Activated T-helper 2 cell treated with anti-CD3 and anti-CD28 coated beads, Interferon-gamma antibody, Interleukin-2, Interleukin-4, amounts not matched to agents 10 μg/mL and 5 μg/mL and 100 μg/mL, durations not matched to agents 14 hours and 24 hours and 36 hours (primary cell): ENCODE measurements around the gene TIMM17B. TPM values are rescaled to one million over a fixed set of nuclear protein-coding genes. Genes with fewer than 3 reads are reported as not detected.
"Not testable (repeated sequence)": the region's sequence is repeated elsewhere in the genome, so short reads cannot be mapped to it uniquely, and the experiment has no call there.

Experiments used
- DNase-seq: peaks from one replicate; pipeline ENCODE4 v3.0.0; 2021; ENCODE audit warnings: low spot score
- H3K27ac Mint-ChIP-seq: one replicate; pipeline ENCODE4 v1.8.0; 2021; ENCODE audit warnings: mixed read lengths
- H3K27me3 Mint-ChIP-seq: one replicate; pipeline ENCODE4 v1.8.0; 2021; ENCODE audit warnings: low read depth, mixed read lengths
- H3K36me3 Mint-ChIP-seq: one replicate; pipeline ENCODE4 v1.8.0; 2021; ENCODE audit warnings: low read depth, mixed read lengths
- H3K4me1 Mint-ChIP-seq: one replicate; pipeline ENCODE4 v1.8.0; 2021; ENCODE audit warnings: low read depth, mixed read lengths
- H3K4me3 Mint-ChIP-seq: one replicate; pipeline ENCODE4 v1.8.0; 2021; ENCODE audit warnings: low read depth, mild to moderate bottlenecking, moderate library complexity, mixed read lengths
- H3K9me3 Mint-ChIP-seq: one replicate; pipeline ENCODE4 v1.8.0; 2021; ENCODE audit warnings: mixed read lengths
- intact Hi-C: fragments of 100-400 bp; cut with micrococcal nuclease; formaldehyde crosslinking; loops from one replicate; pipeline ENCODE4 v1.15.1; 2023
- total RNA-seq: library from RNA; stranded (reverse); gene quantifications from 2 replicates; pipeline ENCODE4 v1.2.3, GENCODE V29; 2022

The TIMM17B gene
- total RNA-seq, 1 donor from 2014 or later: 66.2 TPM

DNA sequence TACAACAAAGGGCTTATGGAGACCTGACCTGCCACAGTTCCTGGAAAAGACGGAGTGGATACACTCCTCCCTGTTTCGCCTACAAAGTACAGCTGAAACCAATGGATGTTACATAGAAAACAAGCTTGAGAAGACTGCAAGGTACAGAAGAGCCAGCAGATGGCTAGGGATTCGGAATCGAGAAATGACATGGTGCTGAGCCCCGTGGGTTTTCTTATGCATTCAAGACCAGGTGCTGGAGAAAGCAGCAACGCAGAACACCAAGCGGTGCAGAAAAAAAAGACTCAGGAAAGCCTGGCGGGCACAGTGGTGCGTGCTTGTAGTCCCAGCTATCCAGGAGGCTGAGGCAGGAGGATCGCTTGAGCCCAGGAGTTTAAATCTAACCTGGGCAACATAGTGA, 13.8 kb downstream of the TIMM17B start:
- DNase-seq: no peak
- no peak overlapping the region for H3K4me3 Mint-ChIP-seq
- H3K4me1 Mint-ChIP-seq: no peaks in the 10 kb centered on the region
- no peak overlapping the region for H3K27ac Mint-ChIP-seq
- intact Hi-C loops: no loop called here
- H3K27me3 Mint-ChIP-seq: peaks cover 4% of the 10 kb centered on the region
- H3K36me3 Mint-ChIP-seq: no peaks in the 10 kb centered on the region
- no peaks in the 10 kb centered on the region for H3K9me3 Mint-ChIP-seq

- H3K36me3 Mint-ChIP-seq: not testable (repeated sequence)
Measured at GRCh38 chrX:48876944-48877343, 20.6 kb downstream of the TIMM17B start.

GRCh38 chrX:48872017-48872416, 25.6 kb downstream of the TIMM17B start:
- H3K9me3 Mint-ChIP-seq, H3K4me1 Mint-ChIP-seq, H3K27ac Mint-ChIP-seq, H3K4me3 Mint-ChIP-seq, H3K36me3 Mint-ChIP-seq, H3K27me3 Mint-ChIP-seq, DNase-seq, intact Hi-C loops: not testable (repeated sequence)

More at GRCh38 chrX:48876944-48877343, 20.6 kb downstream of the TIMM17B start:
- intact Hi-C loops, H3K27ac Mint-ChIP-seq, H3K9me3 Mint-ChIP-seq, H3K4me3 Mint-ChIP-seq, H3K27me3 Mint-ChIP-seq, H3K4me1 Mint-ChIP-seq, DNase-seq: not testable (repeated sequence)

- Mint-ChIP-seq H3K4me1 (no peaks in the 10 kb centered on the region), H3K4me3 (no peak overlapping the region), H3K36me3 (no peaks in the 10 kb centered on the region), H3K27me3 (no peaks in the 10 kb centered on the region), H3K27ac (no peak overlapping the region), H3K9me3 (no peaks in the 10 kb centered on the region)
- intact Hi-C loops: no loop called here
- DNase-seq: no peak
Measured at GRCh38 chrX:48864210-48864609, 33.4 kb downstream of the TIMM17B start.

GRCh38 chrX:48854898-48855297, 42.7 kb downstream of the TIMM17B start:
- H3K27me3 Mint-ChIP-seq: peaks cover 15% of the 10 kb centered on the region
- H3K4me3 Mint-ChIP-seq: no peak overlapping the region
- intact Hi-C loops: no loop called here
- no peaks in the 10 kb centered on the region for H3K9me3 Mint-ChIP-seq
- no peak overlapping the region for H3K27ac Mint-ChIP-seq
- H3K36me3 Mint-ChIP-seq: no peaks in the 10 kb centered on the region
- peaks cover 7% of the 10 kb centered on the region for H3K4me1 Mint-ChIP-seq
- no peak for DNase-seq

- H3K36me3 Mint-ChIP-seq, intact Hi-C loops, H3K4me3 Mint-ChIP-seq, H3K27ac Mint-ChIP-seq, DNase-seq, H3K9me3 Mint-ChIP-seq, H3K4me1 Mint-ChIP-seq: not testable (repeated sequence)
- H3K27me3 Mint-ChIP-seq: peaks cover 17% of the 10 kb centered on the region
Measured at GRCh38 chrX:48854121-48854804, 43.3 kb downstream of the TIMM17B start.

- H3K4me3 Mint-ChIP-seq, H3K27ac Mint-ChIP-seq, DNase-seq, intact Hi-C loops, H3K36me3 Mint-ChIP-seq, H3K9me3 Mint-ChIP-seq: not testable (repeated sequence)
- Mint-ChIP-seq H3K4me1 (peaks cover 11% of the 10 kb centered on the region), H3K27me3 (peaks cover 17% of the 10 kb centered on the region)
Measured at GRCh38 chrX:48853494-48853893, 44.1 kb downstream of the TIMM17B start.

- Mint-ChIP-seq H3K27me3 (peaks cover 17% of the 10 kb centered on the region), H3K4me3 (no peak overlapping the region), H3K4me1 (peaks cover 11% of the 10 kb centered on the region), H3K9me3 (no peaks in the 10 kb centered on the region), H3K27ac (no peak overlapping the region), H3K36me3 (no peaks in the 10 kb centered on the region)
- intact Hi-C loops: no loop called here
- DNase-seq: no peak
Measured at GRCh38 chrX:48852857-48853256, 44.7 kb downstream of the TIMM17B start.

DNA sequence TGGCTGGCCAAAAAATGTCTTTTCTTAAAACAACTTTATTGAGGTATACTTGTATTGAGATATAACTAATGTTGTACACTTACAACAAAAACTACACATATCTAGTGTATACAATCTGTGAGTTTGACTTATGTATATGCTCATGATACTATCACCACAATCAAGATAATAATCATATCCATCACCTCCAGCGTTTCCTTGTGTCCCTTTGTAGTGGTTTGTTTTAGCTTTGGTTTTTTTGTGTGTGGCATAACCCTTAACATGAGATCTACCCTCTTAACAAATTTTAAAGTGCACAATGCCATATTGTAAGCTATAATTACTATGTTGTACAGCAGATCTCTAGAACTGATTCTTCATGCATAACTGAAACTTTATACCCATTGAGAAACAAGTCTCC, 48.7 kb downstream of the TIMM17B start:
- Mint-ChIP-seq H3K4me1 (peaks cover 4% of the 10 kb centered on the region), H3K9me3 (no peaks in the 10 kb centered on the region), H3K4me3 (no peak overlapping the region), H3K27me3 (peaks cover 6% of the 10 kb centered on the region), H3K36me3 (no peaks in the 10 kb centered on the region), H3K27ac (no peak overlapping the region)
- DNase-seq: no peak
- intact Hi-C loops: no loop called here

Other genes starting within 250 kb of the TIMM17B start
- 117 and 120 TPM in 2 replicates for gene WAS, start 214.0 kb downstream of the TIMM17B start, total RNA-seq
- 28.8 and 29.6 TPM in 2 replicates for gene SUV39H1, start 201.0 kb downstream of the TIMM17B start, total RNA-seq
- not detected in 2 replicates for gene GLOD5, start 136.0 kb downstream of the TIMM17B start, total RNA-seq
- gene GATA1, start 111.2 kb downstream of the TIMM17B start, total RNA-seq: not detected in 2 replicates
- 73.9 and 77.7 TPM in 2 replicates for gene HDAC6, start 95.7 kb downstream of the TIMM17B start, total RNA-seq
- gene ERAS, start 71.3 kb downstream of the TIMM17B start, total RNA-seq: not detected in 2 replicates
- 0.18 and 0.23 TPM in 2 replicates for gene PCSK1N, start 62.2 kb downstream of the TIMM17B start, total RNA-seq
- gene PQBP1, start 162 bp upstream of the TIMM17B start, total RNA-seq: 97.3 and 103 TPM in 2 replicates
- 18.3 and 21.9 TPM in 2 replicates for gene SLC35A2, start 13.9 kb upstream of the TIMM17B start, total RNA-seq
- gene PIM2, start 21.3 kb upstream of the TIMM17B start, total RNA-seq: 313 and 315 TPM in 2 replicates
- gene OTUD5, start 59.8 kb upstream of the TIMM17B start, total RNA-seq: 73.9 and 77.9 TPM in 2 replicates
- gene KCND1, start 74.1 kb upstream of the TIMM17B start, total RNA-seq: 2.9 and 3.3 TPM in 2 replicates
- 86.5 and 93.1 TPM in 2 replicates for gene GRIPAP1, start 104.5 kb upstream of the TIMM17B start, total RNA-seq
- 28.4 and 28.5 TPM in 2 replicates for gene TFE3, start 145.6 kb upstream of the TIMM17B start, total RNA-seq
- gene CCDC120, start 161.2 kb upstream of the TIMM17B start, total RNA-seq: 4.6 and 6.6 TPM in 2 replicates
- gene PRAF2, start 176.2 kb upstream of the TIMM17B start, total RNA-seq: 14.2 and 14.4 TPM in 2 replicates
- gene WDR45, start 182.1 kb upstream of the TIMM17B start, total RNA-seq: 37.9 and 43.5 TPM in 2 replicates
- gene GPKOW, start 226.0 kb upstream of the TIMM17B start, total RNA-seq: 25.8 and 26.3 TPM in 2 replicates